HCT116 (cell line): ENCODE measurements around the gene RAPH1. TPM values are rescaled to one million over a fixed set of nuclear protein-coding genes. Genes with fewer than 3 reads are reported as not detected.

Experiments used
- ATAC-seq: fragments of 200-7000 bp; cut with Tn5 transposase; 2 replicates; pipeline ENCODE4 v1.9.1; 2020; ENCODE audit warnings: mild to moderate bottlenecking, moderate library complexity
- BruUV-seq: library from RNA; stranded (reverse); fragments of 400-500 nt; replicated peaks from 2 replicates; lab custom pipeline; 2021; lab: Mats Ljungman, UMichigan
- CTCF ChIA-PET: fragments of 300-600 bp; sonication (Branson Sonifier 250); formaldehyde crosslinking; loops from one replicate; lab custom pipeline; 2021; ENCODE audit warnings: antibody characterized with exemption; lab: Charles Lee
- POLR2A ChIA-PET: fragments of 300-600, 350-600 bp; sonication (Branson Sonifier 250); formaldehyde crosslinking; loops from one replicate; lab custom pipeline; 2021; ENCODE audit warnings: antibody characterized with exemption; lab: Charles Lee
- RAD21 ChIA-PET, 2 experiments: fragments of 300-600 bp; sonication (Branson Sonifier 250); formaldehyde crosslinking; loops; one replicate each; lab custom pipeline; 2023; ENCODE audit warnings: low total read pairs in 2 of 2; ENCODE audit not compliant: uncharacterized antibody in 2 of 2, unreplicated experiment in 2 of 2, low non-redundant PET in 1 of 2; lab: Charles Lee
- DNase-seq: peaks from one replicate; pipeline ENCODE4 v3.0.0-alpha.2; 2010; ENCODE audit warnings: low read depth, low spot score
- H2AFZ ChIP-seq: fragments of 200-600 bp; shearing (Covaris generic), sonication (generic); 2 replicates; pipeline ENCODE4 v1.6.1; 2017; ENCODE audit warnings: low read depth, mixed run types, mixed read lengths, antibody characterized with exemption, low read length; ENCODE audit not compliant: poor library complexity, severe bottlenecking
- H3K27ac ChIP-seq: 2 replicates; pipeline ENCODE4 v1.5.1; 2012; ENCODE audit warnings: low read depth, low read length
- H3K27me3 ChIP-seq: fragments of 200-600 bp; sonication (generic); 2 replicates; pipeline ENCODE4 v1.6.1; 2016; ENCODE audit warnings: mixed run types, low read length, mixed read lengths; ENCODE audit not compliant: insufficient read depth
- H3K36me3 ChIP-seq, 2 experiments: fragments of 200-500 bp in 1 of 2; fragments of 200-600 bp in 1 of 2; sonication (Bioruptor generic) in 1 of 2; sonication (generic) in 1 of 2; 2 replicates each; pipeline versions ENCODE4 v1.5.1 to v1.6.1; 2014 to 2016; ENCODE audit warnings: low read length in 2 of 2, inconsistent platforms in 1 of 2, mixed read lengths in 1 of 2, mixed run types in 1 of 2; ENCODE audit not compliant: insufficient read depth in 2 of 2, control insufficient read depth in 1 of 2
- H3K4me1 ChIP-seq, 2 experiments: fragments of 200-600 bp in 1 of 2; sonication (generic) in 1 of 2; 2 replicates each; pipeline versions ENCODE4 v1.5.1 to v1.6.1; 2012 to 2017; ENCODE audit warnings: low read length in 2 of 2, inconsistent platforms in 1 of 2, mild to moderate bottlenecking in 1 of 2, mixed read lengths in 1 of 2, mixed run types in 1 of 2, moderate library complexity in 1 of 2; ENCODE audit not compliant: insufficient read depth in 2 of 2, control insufficient read depth in 1 of 2
- H3K4me2 ChIP-seq: fragments of 200-600 bp; sonication (generic); 2 replicates; pipeline ENCODE4 v1.6.1; 2017; ENCODE audit warnings: mixed run types, low read length, mixed read lengths
- H3K4me3 ChIP-seq, 2 experiments: fragments of 200-600 bp in 1 of 2; sonication (generic) in 1 of 2; replicated peaks in 1 of 2; 2 replicates each; pipeline ENCODE4 v1.5.1; 2011 to 2016; ENCODE audit warnings: low read length in 2 of 2, control low read depth in 1 of 2, low read depth in 1 of 2, mild to moderate bottlenecking in 1 of 2, mixed read lengths in 1 of 2, mixed run types in 1 of 2
- H3K79me2 ChIP-seq: fragments of 200-600 bp; sonication (generic); 2 replicates; pipeline ENCODE4 v1.6.1; 2017; ENCODE audit warnings: mild to moderate bottlenecking, mixed run types, low read length, moderate library complexity, mixed read lengths; ENCODE audit not compliant: insufficient read depth
- H3K9ac ChIP-seq: fragments of 200-600 bp; sonication (generic); 2 replicates; pipeline ENCODE4 v1.6.1; 2016; ENCODE audit warnings: low read length, mixed read lengths
- H3K9me2 ChIP-seq: fragments of 200-600 bp; sonication (generic), shearing (Covaris generic); 2 replicates; pipeline ENCODE4 v1.6.1; 2017; ENCODE audit warnings: mixed run types, mild to moderate bottlenecking, moderate library complexity; ENCODE audit not compliant: insufficient read depth
- H3K9me3 ChIP-seq, 2 experiments: fragments of 200-500 bp in 1 of 2; fragments of 200-600 bp in 1 of 2; sonication (Bioruptor generic) in 1 of 2; sonication (generic) in 1 of 2; 2 replicates each; pipeline ENCODE4 v1.6.1; 2014 to 2017; ENCODE audit warnings: low read length in 2 of 2, mixed read lengths in 2 of 2, inconsistent platforms in 1 of 2, low read depth in 1 of 2, mild to moderate bottlenecking in 1 of 2, mixed run types in 1 of 2, moderate library complexity in 1 of 2; ENCODE audit not compliant: control insufficient read depth in 1 of 2, insufficient read depth in 1 of 2
- H4K20me1 ChIP-seq: fragments of 200-600 bp; sonication (generic), shearing (Covaris generic); 2 replicates; pipeline ENCODE4 v1.6.1; 2017; ENCODE audit warnings: mixed run types, mild to moderate bottlenecking, moderate library complexity; ENCODE audit not compliant: insufficient read depth
- CBX3 ChIP-seq: IDR thresholded peaks from 2 replicates; pipeline ENCODE4 v1.6.1; 2012; ENCODE audit warnings: low read depth
- CEBPB ChIP-seq: IDR thresholded peaks from 2 replicates; pipeline ENCODE4 v1.6.1; 2012; ENCODE audit warnings: low read depth
- ELF1 ChIP-seq: IDR thresholded peaks from 2 replicates; pipeline ENCODE4 v1.6.1; 2012; ENCODE audit warnings: low read depth, borderline replicate concordance
- EZH2 ChIP-seq: fragments of 200-600 bp; sonication (generic); IDR thresholded peaks from 2 replicates; pipeline ENCODE4 v1.6.1; 2017; ENCODE audit warnings: antibody characterized with exemption, mixed run types
- MAX ChIP-seq: IDR thresholded peaks from 2 replicates; pipeline ENCODE4 v1.6.1; 2012
- POLR2AphosphoS5 ChIP-seq: IDR thresholded peaks from 2 replicates; pipeline ENCODE4 v1.6.1; 2011; ENCODE audit warnings: mild to moderate bottlenecking, low read depth, low read length, moderate library complexity
- RAD21 ChIP-seq: IDR thresholded peaks from 2 replicates; pipeline ENCODE4 v1.6.1; 2012; ENCODE audit warnings: low read depth, mild to moderate bottlenecking
- REST ChIP-seq: IDR thresholded peaks from 2 replicates; pipeline ENCODE4 v1.6.1; 2012; ENCODE audit warnings: low read depth
- SIN3A ChIP-seq: IDR thresholded peaks from 2 replicates; pipeline ENCODE4 v1.6.1; 2012; ENCODE audit warnings: low read depth
- SRF ChIP-seq: IDR thresholded peaks from 2 replicates; pipeline ENCODE4 v1.6.1; 2012; ENCODE audit warnings: low read depth
- intact Hi-C: fragments of 100-400 bp; cut with micrococcal nuclease; formaldehyde crosslinking; loops from 2 replicates; pipeline ENCODE4 v1.10.0; 2022
- total RNA-seq: library from RNA; stranded (reverse); gene quantifications from one replicate; pipeline ENCODE4 v1.2.1, GENCODE V29; 2021; ENCODE audit not compliant: unreplicated experiment

RAPH1 gene
- total RNA-seq, 1 experiment from 2014 or later: 22.3 TPM

DNA sequence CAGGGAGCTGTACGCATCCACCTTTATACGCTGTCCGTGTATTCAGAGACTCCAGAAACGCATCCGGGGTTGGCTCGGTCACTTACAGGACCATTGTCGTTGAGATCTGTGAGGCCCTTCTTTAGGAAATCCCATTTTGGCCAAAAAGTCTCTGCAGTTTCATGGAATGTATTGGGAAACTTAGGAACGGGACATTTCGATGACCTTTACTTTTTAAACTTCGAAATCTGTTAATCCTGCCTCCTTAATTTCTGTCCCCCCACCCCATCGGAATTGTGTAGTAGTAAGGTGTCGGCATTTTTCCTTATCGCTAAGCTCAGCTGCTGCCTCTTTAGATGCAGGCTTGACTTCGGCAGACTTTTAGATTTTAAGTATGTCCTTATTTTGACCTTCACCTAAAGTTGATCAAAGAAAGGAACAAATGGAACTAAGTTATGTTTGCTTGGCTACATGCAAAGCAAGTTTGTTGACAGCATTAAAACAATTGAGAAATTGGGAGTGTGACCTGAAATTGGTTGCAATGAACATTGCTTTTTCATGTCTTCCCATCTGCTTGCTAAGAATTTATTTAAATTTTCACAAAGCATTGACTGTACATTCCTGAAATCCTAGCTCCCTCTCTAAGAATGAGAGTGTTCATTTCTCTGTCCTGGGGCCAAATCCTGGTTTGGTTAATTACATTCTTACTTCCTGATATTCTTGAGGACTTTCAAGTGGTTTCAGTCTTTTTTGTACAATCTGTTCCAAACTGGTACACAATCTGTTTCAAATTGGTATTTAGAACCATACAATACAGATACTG is 884 bp upstream of the RAPH1 start:
- Histone ChIP-seq H3K79me2 (peaks cover 33% of the 10 kb centered on the region), H3K4me1 (peaks cover 12 to 23% of the 10 kb centered on the region in 2 experiments; a peak in 3 of 4 replicates), H2AFZ (peak overlapping the region; percentile 19), H3K9me2 (no peaks in the 10 kb centered on the region), H3K27me3 (no peaks in the 10 kb centered on the region), H4K20me1 (no peaks in the 10 kb centered on the region), H3K9me3 (no peaks in the 10 kb centered on the region), H3K27ac (peak overlapping the region; percentile 84), H3K9ac (peak overlapping the region; percentile 77), H3K4me2 (peak overlapping the region; percentile 83), H3K4me3 (peak overlapping the region; percentile 53 to 69), H3K36me3 (no peaks in the 10 kb centered on the region)
- BruUV-seq: TSS peak; percentile 92
- intact Hi-C loops: loop anchor here (1.0 kb wide), 1 partner anchor 43 kb away; no protein-coding TSS in a partner anchor
- ATAC-seq (no peak), DNase-seq (no peak)
- RAD21 ChIA-PET: interaction anchor here in 1 of 2 experiments (1.0 kb wide), 1 partner anchor 280 kb away, joined by 3 read pairs; no protein-coding TSS in a partner anchor
- POLR2A ChIA-PET: interaction anchor here (0.9 kb wide), 1 partner anchor 279 kb away, joined by 3 read pairs; no protein-coding TSS in a partner anchor
- TF ChIP-seq SRF (no peak), CBX3 (0 out of 2 replicates have a peak, but pooled peaks have one; percentile 4)
- CTCF ChIA-PET: no interaction called here

GRCh38 chr2:203534621-203535077 is 452 bp downstream of the RAPH1 start:
- TF ChIP-seq SIN3A (no peak), MAX (no peak), REST (no peak), POLR2AphosphoS5 (no peak), RAD21 (no peak), CEBPB (no peak), ELF1 (no peak), EZH2 (no peak)
- DNase-seq: no peak
- peak overlapping the region; percentile 84 for H3K27ac ChIP-seq
- CTCF ChIA-PET: no interaction called here
- peaks cover 12 to 23% of the 10 kb centered on the region in 2 experiments; a peak in 3 of 4 replicates for H3K4me1 ChIP-seq
- H3K27me3 ChIP-seq: no peaks in the 10 kb centered on the region
- no peaks in the 10 kb centered on the region for H3K9me2 ChIP-seq
- H3K9me3 ChIP-seq: no peaks in the 10 kb centered on the region
- H3K4me2 ChIP-seq: peak overlapping the region; percentile 84
- peak; percentile 44; the same call in 1 of the 2 replicates for ATAC-seq
- peak overlapping the region; percentile 81 for H3K9ac ChIP-seq
- intact Hi-C loops: loop anchor here (1.0 kb wide), 1 partner anchor 45 kb away; no protein-coding TSS in a partner anchor
- H4K20me1 ChIP-seq: no peaks in the 10 kb centered on the region
- RAD21 ChIA-PET: no interaction called here
- POLR2A ChIA-PET: interaction anchor here (0.7 kb wide), 1 partner anchor 257 kb away, joined by 4 read pairs; no protein-coding TSS in a partner anchor
- BruUV-seq: no TSS peak
- no peaks in the 10 kb centered on the region for H3K36me3 ChIP-seq
- H3K4me3 ChIP-seq: peak overlapping the region; percentile 69 to 85
- H3K79me2 ChIP-seq: peaks cover 45% of the 10 kb centered on the region
- no peak overlapping the region for H2AFZ ChIP-seq
